HUES64 (cell line): Measurements from ENCODE around the gene CMSS1.

ENCODE experiments used
- H3K27ac ChIP-seq: 2 replicates; pipeline ENCODE4 v1.7.0; 2013; ENCODE audit warnings: low read depth, low read length, inconsistent platforms
- H3K27me3 ChIP-seq: 2 replicates; pipeline ENCODE4 v1.6.1; 2013; ENCODE audit warnings: mild to moderate bottlenecking, low read length; ENCODE audit not compliant: insufficient read depth
- H3K36me3 ChIP-seq: 2 replicates; pipeline ENCODE4 v1.6.1; 2013; ENCODE audit warnings: mild to moderate bottlenecking, low read length; ENCODE audit not compliant: insufficient read depth
- H3K4me1 ChIP-seq: 2 replicates; pipeline ENCODE4 v1.6.1; 2013; ENCODE audit warnings: mild to moderate bottlenecking, low read length, moderate library complexity; ENCODE audit not compliant: insufficient read depth
- H3K4me3 ChIP-seq: 2 replicates; pipeline ENCODE4 v1.5.1; 2013; ENCODE audit warnings: mild to moderate bottlenecking, low read length, moderate library complexity
- H3K9ac ChIP-seq: 2 replicates; pipeline ENCODE4 v1.6.1; 2013; ENCODE audit warnings: mild to moderate bottlenecking, low read depth, low read length
- H3K9me3 ChIP-seq: 2 replicates; pipeline ENCODE4 v1.6.1; 2013; ENCODE audit warnings: low read depth, low read length; ENCODE audit not compliant: insufficient read depth
- WGBS: fragments of 150-250, 120-280 bp; methylation state at CpG from one replicate; pipeline ENCODE4 v1.1.7; 2013; ENCODE audit warnings: missing lambda C conversion rate; 5-methylcytosine and 5-hydroxymethylcytosine counted together

Gene CMSS1

GRCh38 chr3:99892332-99892731, 74.7 kb downstream of the CMSS1 start:
- Histone ChIP-seq H3K4me1 (peaks cover 28% of the 10 kb centered on the region), H3K4me3 (no peak overlapping the region), H3K27me3 (no peaks in the 10 kb centered on the region), H3K9me3 (no peaks in the 10 kb centered on the region), H3K9ac (no peak overlapping the region), H3K36me3 (no peaks in the 10 kb centered on the region), H3K27ac (no peak overlapping the region)

- H3K9ac ChIP-seq: no peak overlapping the region
- no peaks in the 10 kb centered on the region for H3K27me3 ChIP-seq
- peaks cover 28% of the 10 kb centered on the region for H3K4me1 ChIP-seq
- H3K27ac ChIP-seq: no peak overlapping the region; the same call in 1 of the 2 replicates
- 97% methylated on average over 3 of the region's 3 CpGs for WGBS
- H3K36me3 ChIP-seq: no peaks in the 10 kb centered on the region
- no peak overlapping the region for H3K4me3 ChIP-seq
- H3K9me3 ChIP-seq: no peaks in the 10 kb centered on the region
These were observed 77.6 kb downstream of the CMSS1 start for GRCh38 chr3:99895131-99895696.

GRCh38 chr3:99895703-99896441, 78.2 kb downstream of the CMSS1 start:
- Histone ChIP-seq H3K4me1 (peaks cover 30% of the 10 kb centered on the region), H3K27ac (peak overlapping the region; percentile 66), H3K9ac (peak overlapping the region; percentile 17; the same call in 1 of the 2 replicates), H3K4me3 (no peak overlapping the region), H3K9me3 (no peaks in the 10 kb centered on the region), H3K27me3 (no peaks in the 10 kb centered on the region), H3K36me3 (no peaks in the 10 kb centered on the region)
- 76% methylated on average over 1 of the region's 2 CpGs for WGBS

GRCh38 chr3:99896482-99896881, 78.8 kb downstream of the CMSS1 start:
- H3K27ac ChIP-seq: peak overlapping the region; percentile 66
- 39% methylated on average over 2 of the region's 3 CpGs for WGBS
- no peak overlapping the region for H3K4me3 ChIP-seq
- no peaks in the 10 kb centered on the region for H3K27me3 ChIP-seq
- H3K9me3 ChIP-seq: no peaks in the 10 kb centered on the region
- peak overlapping the region; percentile 17; the same call in 1 of the 2 replicates for H3K9ac ChIP-seq
- no peaks in the 10 kb centered on the region for H3K36me3 ChIP-seq
- H3K4me1 ChIP-seq: peaks cover 31% of the 10 kb centered on the region

DNA sequence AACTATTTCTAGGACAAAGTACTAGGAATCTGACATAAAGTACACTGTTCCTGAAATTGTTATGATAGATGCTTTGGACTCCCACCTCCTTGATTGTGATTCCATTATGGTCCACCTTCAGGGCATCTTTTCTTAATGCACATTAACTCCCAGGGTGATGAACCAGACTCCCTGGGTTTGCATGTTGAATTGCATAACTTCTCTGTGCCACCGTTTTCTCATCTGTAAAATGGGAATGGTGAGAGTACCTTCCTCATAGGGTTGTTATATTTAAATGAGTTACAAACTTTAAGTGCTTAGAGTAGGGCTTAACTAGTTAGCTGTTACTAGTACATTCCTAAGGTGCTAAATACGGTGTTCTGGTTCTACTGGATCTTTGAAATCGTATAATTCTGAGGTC, 81.9 kb downstream of the CMSS1 start:
- peaks cover 30% of the 10 kb centered on the region for H3K4me1 ChIP-seq
- H3K27ac ChIP-seq: no peak overlapping the region

DNA sequence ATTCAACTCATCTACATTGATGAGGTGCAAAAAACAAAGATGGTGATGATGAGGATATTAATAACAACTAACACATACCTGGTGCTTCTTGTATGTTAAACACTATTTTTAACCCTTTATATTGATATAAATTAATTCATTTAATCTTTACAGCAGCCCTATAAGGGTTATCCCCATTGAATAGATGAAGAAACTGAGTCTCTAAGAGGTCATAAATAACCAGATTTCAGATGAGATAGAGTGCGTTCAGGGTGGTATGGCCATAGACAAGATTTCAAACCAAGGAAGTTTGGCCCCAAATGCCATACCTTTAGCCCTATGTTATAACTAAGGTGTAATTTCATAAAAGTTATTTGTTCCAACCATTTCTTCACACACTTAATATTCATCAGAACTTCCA, 82.6 kb downstream of the CMSS1 start:
- no peak overlapping the region for H3K4me3 ChIP-seq
- H3K9me3 ChIP-seq: no peaks in the 10 kb centered on the region
- H3K9ac ChIP-seq: no peak overlapping the region
- H3K4me1 ChIP-seq: peaks cover 29% of the 10 kb centered on the region
- WGBS: 100% methylated on average over 1 of the region's 1 CpG
- no peak overlapping the region for H3K27ac ChIP-seq
- no peaks in the 10 kb centered on the region for H3K27me3 ChIP-seq
- no peaks in the 10 kb centered on the region for H3K36me3 ChIP-seq

More for the DNA sequence above, 81.9 kb downstream of the CMSS1 start:
- H3K9ac ChIP-seq: no peak overlapping the region
- H3K9me3 ChIP-seq: no peaks in the 10 kb centered on the region
- 90% methylated on average over 3 of the region's 3 CpGs for WGBS
- no peaks in the 10 kb centered on the region for H3K36me3 ChIP-seq
- no peak overlapping the region for H3K4me3 ChIP-seq
- no peaks in the 10 kb centered on the region for H3K27me3 ChIP-seq

GRCh38 chr3:99901200-99901926, 83.7 kb downstream of the CMSS1 start:
- H3K9ac ChIP-seq: no peak overlapping the region
- WGBS: 92% methylated on average over 5 of the region's 6 CpGs
- H3K4me1 ChIP-seq: peaks cover 18% of the 10 kb centered on the region
- H3K27me3 ChIP-seq: no peaks in the 10 kb centered on the region
- H3K4me3 ChIP-seq: no peak overlapping the region
- no peak overlapping the region for H3K27ac ChIP-seq
- H3K9me3 ChIP-seq: no peaks in the 10 kb centered on the region
- no peaks in the 10 kb centered on the region for H3K36me3 ChIP-seq

DNA sequence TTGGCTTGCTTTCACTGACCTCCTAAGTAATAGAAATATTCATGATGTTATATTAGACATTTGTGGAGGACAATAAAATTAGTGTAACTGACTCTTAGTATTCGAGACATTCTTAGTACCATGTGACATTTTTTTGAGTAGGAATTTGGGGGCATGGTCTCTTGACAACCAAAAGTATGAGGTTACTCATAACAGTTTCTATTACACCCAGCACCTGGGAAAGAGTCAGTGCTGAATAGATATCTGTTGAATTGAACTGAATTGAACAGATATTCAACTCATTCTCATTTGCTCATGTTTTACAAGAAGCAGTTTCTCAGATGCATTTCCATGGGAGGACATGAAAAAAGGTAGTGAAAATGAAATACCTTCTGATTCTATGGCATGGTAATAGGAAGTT, 84.4 kb downstream of the CMSS1 start:
- H3K4me3 ChIP-seq: no peak overlapping the region
- 82% methylated on average over 1 of the region's 1 CpG for WGBS
- no peaks in the 10 kb centered on the region for H3K36me3 ChIP-seq
- peaks cover 12% of the 10 kb centered on the region; the same call in 1 of the 2 replicates for H3K4me1 ChIP-seq
- no peak overlapping the region for H3K27ac ChIP-seq
- H3K9ac ChIP-seq: no peak overlapping the region
- H3K27me3 ChIP-seq: no peaks in the 10 kb centered on the region
- H3K9me3 ChIP-seq: no peaks in the 10 kb centered on the region

DNA sequence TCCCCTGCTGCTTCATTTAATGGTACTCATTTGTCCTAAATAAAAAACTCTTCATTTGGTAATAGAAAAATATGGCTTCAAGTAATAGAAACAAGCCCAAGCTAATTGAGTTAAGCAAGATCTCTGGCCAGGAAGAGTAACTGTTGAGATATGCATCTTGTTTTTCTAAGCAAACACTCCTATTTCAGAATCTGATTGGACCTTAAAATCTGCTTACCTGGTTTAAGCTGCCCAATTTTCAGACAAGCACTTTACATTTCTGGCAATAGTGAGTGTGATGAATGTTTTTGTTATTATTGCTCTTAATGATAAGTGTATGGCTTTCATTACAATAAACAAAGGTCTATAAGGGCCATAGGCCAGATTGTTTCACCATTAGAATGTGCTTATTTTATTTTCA, 86.2 kb downstream of the CMSS1 start:
- no peaks in the 10 kb centered on the region for H3K27me3 ChIP-seq
- peaks cover 12% of the 10 kb centered on the region; the same call in 1 of the 2 replicates for H3K4me1 ChIP-seq
- no peak overlapping the region for H3K9ac ChIP-seq
- no peak overlapping the region for H3K27ac ChIP-seq
- H3K9me3 ChIP-seq: no peaks in the 10 kb centered on the region
- H3K36me3 ChIP-seq: no peaks in the 10 kb centered on the region
- H3K4me3 ChIP-seq: no peak overlapping the region

- Histone ChIP-seq H3K4me1 (peaks cover 15% of the 10 kb centered on the region), H3K27me3 (no peaks in the 10 kb centered on the region), H3K36me3 (no peaks in the 10 kb centered on the region), H3K9me3 (no peaks in the 10 kb centered on the region), H3K4me3 (no peak overlapping the region), H3K9ac (no peak overlapping the region), H3K27ac (no peak overlapping the region)
- 85% methylated on average over 2 of the region's 2 CpGs for WGBS
These were observed 90.4 kb downstream of the CMSS1 start for GRCh38 chr3:99907959-99908544.
